Activated naive CD8-positive, alpha-beta T cell treated with anti-CD3 and anti-CD28 coated beads, Interleukin-2, amount 50 U/mL, for 16 hours (primary cell): ENCODE results near the gene TNPO3.

Experiments
- DNase-seq: peaks from one replicate; pipeline ENCODE4 v3.0.0-alpha.2; 2020; ENCODE audit warnings: low read depth, low spot score

The TNPO3 gene

DNA sequence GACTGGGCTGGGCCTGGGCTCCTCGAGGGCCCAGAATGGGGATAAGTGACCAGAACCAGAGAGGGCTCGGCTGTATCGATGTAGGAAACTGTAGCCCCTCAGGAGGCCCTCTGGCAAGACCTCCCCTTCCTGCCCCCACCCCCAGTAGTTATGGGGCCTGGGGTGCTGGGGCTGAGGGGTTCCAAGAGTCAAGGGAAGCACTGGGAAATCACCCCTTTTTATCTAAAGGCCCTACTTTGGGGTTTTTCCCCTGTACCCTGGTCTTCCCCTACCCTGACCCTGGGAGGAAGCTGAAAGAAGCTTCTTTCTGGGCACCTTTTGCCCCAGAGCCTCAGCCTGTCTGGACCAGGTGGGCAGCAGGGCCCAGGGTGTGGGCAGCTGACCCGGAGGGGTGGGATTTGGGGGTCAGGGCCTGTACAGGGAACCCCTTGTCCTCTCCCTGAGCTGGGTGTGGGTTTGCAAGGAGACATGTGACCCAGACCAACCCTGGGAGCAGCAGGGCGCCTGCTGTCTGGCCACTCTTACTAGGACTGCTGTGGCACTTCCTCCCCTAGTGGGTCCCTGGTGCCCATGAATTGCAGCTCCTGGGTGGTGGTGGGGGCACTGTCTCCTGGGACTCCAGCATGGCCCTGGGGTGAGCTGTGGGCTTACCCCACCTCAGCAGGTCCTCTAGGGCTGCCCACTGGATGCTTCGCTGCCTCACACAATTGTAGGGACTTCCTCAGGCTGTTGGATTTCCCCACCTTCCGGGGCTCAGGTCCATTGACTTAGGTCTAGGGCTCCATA, 115.6 kb downstream of the TNPO3 start:
- no peak for DNase-seq

- no peak for DNase-seq
Observed at GRCh38 chr7:128938544-128939074, 116.3 kb downstream of the TNPO3 start.

GRCh38 chr7:128937647-128938543, 117.0 kb downstream of the TNPO3 start, which contains the start of gene IRF5:
IRF5 (plus strand) TSS chr7:128937927; CDS start chr7:128942082, 4,155 bp downstream.
- no peak for DNase-seq

DNA sequence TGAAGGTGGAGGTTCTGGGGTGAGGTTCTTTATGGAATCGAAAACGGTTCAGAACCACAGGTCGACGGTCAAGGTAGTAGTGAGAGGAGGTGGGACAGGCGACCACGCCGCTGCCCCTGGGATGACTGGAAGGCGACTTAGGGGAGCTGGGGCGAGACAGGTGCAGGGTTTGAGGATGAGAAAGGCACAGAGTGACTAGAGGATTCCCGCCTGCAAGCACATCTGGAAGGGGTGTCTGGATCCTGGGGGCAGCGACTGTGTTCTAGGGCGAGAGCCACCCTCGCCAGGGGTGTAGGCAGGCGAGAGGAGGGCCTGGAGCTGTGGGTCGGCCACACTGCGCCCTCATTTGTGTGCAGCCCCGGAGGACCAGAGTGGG, 117.7 kb downstream of the TNPO3 start:
- DNase-seq, result no peak

GRCh38 chr7:128936798-128937197, 118.1 kb downstream of the TNPO3 start:
- DNase-seq, result no peak

DNA sequence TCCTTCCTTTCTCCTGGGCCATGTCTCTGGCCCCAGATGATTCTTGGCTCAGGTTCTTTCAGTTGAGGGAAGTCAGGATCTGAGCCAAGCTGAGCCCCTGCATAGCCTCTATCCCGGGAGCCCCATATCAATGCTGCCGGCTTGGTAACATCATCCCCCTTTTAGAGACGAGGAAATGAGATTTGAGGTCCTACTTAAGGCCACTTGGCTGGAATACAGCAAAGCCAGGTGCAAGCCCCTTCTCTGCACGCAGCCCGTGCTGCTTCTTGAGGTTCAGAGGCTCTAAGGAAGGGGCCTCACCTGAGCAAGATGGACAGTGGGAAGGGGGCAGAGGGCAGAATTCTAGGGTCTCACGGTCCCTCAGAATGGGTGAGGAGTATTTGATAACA, 119.6 kb downstream of the TNPO3 start:
- no peak for DNase-seq

DNA sequence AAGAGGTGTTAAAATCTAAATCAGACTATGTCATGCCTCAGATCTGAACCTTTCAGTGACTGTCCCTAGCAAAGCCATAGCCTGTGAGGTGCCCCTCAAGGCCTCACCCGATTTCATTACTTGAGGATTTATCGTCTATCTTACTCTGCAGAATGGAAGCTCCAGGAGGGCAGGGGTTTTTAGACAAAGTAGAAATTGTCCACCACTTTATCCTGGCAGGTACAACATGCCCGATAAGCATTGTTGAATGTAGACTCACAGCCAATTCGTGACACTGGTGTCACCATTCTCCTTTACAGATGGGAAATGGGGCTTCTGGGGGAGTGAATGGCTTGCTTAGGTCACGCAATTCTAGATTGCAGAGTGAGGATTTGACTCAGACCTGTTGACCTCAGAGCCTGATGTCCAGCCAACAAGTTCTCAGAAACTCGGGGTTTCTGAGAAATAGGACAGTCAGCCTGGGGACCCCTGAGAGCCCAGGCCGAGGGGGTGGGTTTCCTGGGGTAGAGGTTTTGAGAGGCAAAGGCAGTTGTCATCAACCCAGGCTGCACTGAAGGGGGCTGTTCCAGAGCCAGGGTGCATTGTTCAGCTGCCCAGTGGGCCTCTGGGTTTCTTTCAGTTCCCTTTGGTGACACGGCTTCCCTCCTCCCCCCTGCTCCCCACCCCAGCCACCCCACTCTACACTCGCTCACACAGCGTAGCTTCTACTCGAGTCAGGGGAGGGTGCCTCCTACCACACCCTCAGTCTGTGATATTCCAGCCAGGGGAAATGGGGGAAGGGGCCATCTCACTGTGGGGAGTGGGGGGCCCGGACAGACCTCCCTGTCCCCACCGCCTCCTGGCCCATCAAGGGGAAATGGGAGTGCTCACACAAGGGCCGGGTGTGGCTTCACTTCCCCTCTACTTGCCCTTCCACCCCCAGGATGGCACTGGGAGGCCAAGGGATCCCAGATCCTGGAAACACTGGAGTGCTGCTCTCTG, 120.3 kb downstream of the TNPO3 start:
- DNase-seq, result no peak

GRCh38 chr7:128933180-128933891, 121.6 kb downstream of the TNPO3 start:
- no peak for DNase-seq

- no peak for DNase-seq
Observed at GRCh38 chr7:128932862-128933179, 122.1 kb downstream of the TNPO3 start.

- no peak for DNase-seq
Observed at GRCh38 chr7:128931965-128932861, 122.7 kb downstream of the TNPO3 start.

GRCh38 chr7:128931190-128931798, 123.6 kb downstream of the TNPO3 start:
- no peak for DNase-seq

GRCh38 chr7:128928882-128929788, 125.8 kb downstream of the TNPO3 start:
- DNase-seq, result no peak

GRCh38 chr7:128928159-128928813, 126.6 kb downstream of the TNPO3 start:
- DNase-seq, result no peak

GRCh38 chr7:128924707-128925588, 130.0 kb downstream of the TNPO3 start:
- DNase-seq, result no peak

DNA sequence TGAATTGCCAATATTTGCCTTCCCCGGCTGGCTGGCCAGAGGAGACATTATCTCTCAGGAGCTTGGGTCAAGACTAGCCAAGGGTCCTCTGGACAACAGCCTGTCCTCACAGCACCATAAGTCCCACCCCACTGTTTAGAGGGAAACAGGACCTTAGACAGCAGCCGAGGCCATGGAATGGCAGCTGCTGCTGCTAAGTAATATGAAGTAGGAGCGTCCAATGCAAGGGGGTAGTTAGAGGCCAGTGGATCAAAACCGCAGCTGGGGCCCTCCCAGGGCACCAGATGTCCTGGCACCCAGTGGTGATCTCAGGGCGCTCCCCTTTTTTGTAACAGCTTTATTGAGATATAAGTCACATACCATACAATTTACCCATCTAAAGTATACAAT, 131.5 kb downstream of the TNPO3 start:
- no peak for DNase-seq

DNA sequence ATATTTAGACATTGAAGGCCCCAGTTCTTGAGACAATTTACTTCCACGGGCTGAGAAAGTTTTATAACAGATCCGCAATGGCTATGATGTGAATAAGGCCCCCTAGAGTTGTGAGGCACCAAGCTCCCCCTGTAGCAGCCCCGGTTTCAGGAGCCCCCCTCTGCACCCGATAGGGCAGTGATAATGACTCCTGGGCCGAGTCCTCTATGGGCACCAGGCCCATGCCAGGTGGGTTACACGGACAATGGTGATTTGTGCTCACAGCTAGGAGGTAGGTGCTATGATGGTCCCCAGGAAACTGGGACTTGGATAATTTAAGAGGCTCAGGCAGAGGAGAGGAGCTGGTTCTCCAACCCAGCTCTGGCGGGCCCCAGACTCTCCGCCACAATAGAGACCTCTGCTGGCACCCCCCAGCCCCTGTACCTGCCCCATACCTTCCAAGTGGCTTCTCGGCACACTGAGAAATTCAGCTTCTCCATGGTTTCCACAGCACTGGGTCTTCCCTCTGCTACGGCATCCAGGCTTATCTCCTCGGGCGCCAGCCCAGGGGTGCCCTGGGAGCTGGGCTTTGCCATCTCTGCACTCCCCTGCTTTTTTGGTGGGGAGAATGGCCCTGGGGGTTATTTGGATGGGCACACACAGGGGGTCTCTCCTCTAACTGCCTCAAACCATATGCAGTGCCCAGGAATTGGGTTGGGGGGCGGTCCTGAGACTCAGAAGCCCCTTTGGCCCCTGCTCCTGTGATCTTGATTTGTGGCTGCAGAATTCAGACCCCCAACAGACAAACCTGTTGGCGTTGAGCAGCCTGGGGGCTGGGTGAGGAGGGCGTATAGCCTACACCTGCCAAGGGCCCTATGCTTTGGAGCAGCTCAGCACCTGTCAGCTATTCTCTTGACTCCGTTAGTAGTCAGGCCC, 132.2 kb downstream of the TNPO3 start:
- DNase-seq, result no peak
